HG03060 (cell line): ENCODE results near the gene FAM13A.
"Not testable (repeated sequence)": the region's sequence is repeated elsewhere in the genome, so short reads cannot be mapped to it uniquely, and the experiment has no call there.

Experiments
- ATAC-seq: cut with Tn5 transposase; IDR thresholded peaks from one replicate; pipeline ENCODE4 v1.9.1; 2021; ENCODE audit warnings: low read depth, moderate number of reproducible peaks; ENCODE audit not compliant: unreplicated experiment

Gene FAM13A

GRCh38 chr4:88858752-88859151, 198.2 kb downstream of the FAM13A start:
- ATAC-seq: peak; percentile 96

GRCh38 chr4:88857588-88857987, 199.4 kb downstream of the FAM13A start:
- no peak for ATAC-seq

GRCh38 chr4:88854481-88854880, 202.5 kb downstream of the FAM13A start:
- ATAC-seq: no peak

- not testable (repeated sequence) for ATAC-seq
Measured at GRCh38 chr4:88853583-88853982, 203.4 kb downstream of the FAM13A start.

GRCh38 chr4:88846206-88846790, 210.7 kb downstream of the FAM13A start:
- no peak for ATAC-seq

- ATAC-seq: no peak
Measured at GRCh38 chr4:88843067-88843685, 213.8 kb downstream of the FAM13A start.

- ATAC-seq: no peak
Measured at GRCh38 chr4:88841635-88842034, 215.3 kb downstream of the FAM13A start.

GRCh38 chr4:88836216-88836615, 220.8 kb downstream of the FAM13A start:
- no peak for ATAC-seq

- ATAC-seq: no peak
Measured at GRCh38 chr4:88831031-88831430, 226.0 kb downstream of the FAM13A start.

- no peak for ATAC-seq
Measured at GRCh38 chr4:88830598-88830997, 226.4 kb downstream of the FAM13A start.

GRCh38 chr4:88828842-88829571, 228.0 kb downstream of the FAM13A start:
- ATAC-seq: no peak

GRCh38 chr4:88827442-88827841, 229.5 kb downstream of the FAM13A start:
- ATAC-seq: no peak

- ATAC-seq: no peak
Measured at GRCh38 chr4:88826771-88827170, 230.2 kb downstream of the FAM13A start.

- ATAC-seq: no peak
Measured at GRCh38 chr4:88825931-88826330, 231.1 kb downstream of the FAM13A start.

GRCh38 chr4:88823058-88823919, 233.7 kb downstream of the FAM13A start:
- peak; percentile 93 for ATAC-seq

GRCh38 chr4:88822034-88822789, 234.8 kb downstream of the FAM13A start:
- no peak for ATAC-seq

GRCh38 chr4:88821522-88821921, 235.5 kb downstream of the FAM13A start:
- ATAC-seq: no peak

GRCh38 chr4:88820698-88821415, 236.1 kb downstream of the FAM13A start:
- no peak for ATAC-seq

- ATAC-seq: no peak
Measured at GRCh38 chr4:88819818-88820697, 236.9 kb downstream of the FAM13A start.
